Adrenal gland (tissue), 5 donors: ENCODE data around the gene TMEM151A.
"Not testable (repeated sequence)": the region's sequence is repeated elsewhere in the genome, so short reads cannot be mapped to it uniquely, and the experiment has no call there.

Experiments used
- POLR2A ChIP-seq, 2 donors: fragments of 450-650 bp; IDR thresholded peaks; one replicate each; pipeline ENCODE4 v1.6.1; 2017; ENCODE audit warnings: antibody characterized with exemption in 2 of 2, mild to moderate bottlenecking in 2 of 2, moderate library complexity in 1 of 2
- TF ChIP-seq, protein P1 (sequence below), 6 experiments: fragments of 450-650 bp in 4 of 6; fragments of 200-600 bp in 2 of 6; sonication (generic) in 1 of 6; IDR thresholded peaks; 1 replicate in 5 of 6; 2 replicates in 1 of 6; pipeline versions ENCODE4 v1.5.1 to v1.8.0; 2016 to 2021; ENCODE audit warnings: antibody characterized with exemption in 6 of 6, mild to moderate bottlenecking in 2 of 6, moderate library complexity in 1 of 6
- donor health status: DM: no; HTN: no; CAD: no.

DNA sequence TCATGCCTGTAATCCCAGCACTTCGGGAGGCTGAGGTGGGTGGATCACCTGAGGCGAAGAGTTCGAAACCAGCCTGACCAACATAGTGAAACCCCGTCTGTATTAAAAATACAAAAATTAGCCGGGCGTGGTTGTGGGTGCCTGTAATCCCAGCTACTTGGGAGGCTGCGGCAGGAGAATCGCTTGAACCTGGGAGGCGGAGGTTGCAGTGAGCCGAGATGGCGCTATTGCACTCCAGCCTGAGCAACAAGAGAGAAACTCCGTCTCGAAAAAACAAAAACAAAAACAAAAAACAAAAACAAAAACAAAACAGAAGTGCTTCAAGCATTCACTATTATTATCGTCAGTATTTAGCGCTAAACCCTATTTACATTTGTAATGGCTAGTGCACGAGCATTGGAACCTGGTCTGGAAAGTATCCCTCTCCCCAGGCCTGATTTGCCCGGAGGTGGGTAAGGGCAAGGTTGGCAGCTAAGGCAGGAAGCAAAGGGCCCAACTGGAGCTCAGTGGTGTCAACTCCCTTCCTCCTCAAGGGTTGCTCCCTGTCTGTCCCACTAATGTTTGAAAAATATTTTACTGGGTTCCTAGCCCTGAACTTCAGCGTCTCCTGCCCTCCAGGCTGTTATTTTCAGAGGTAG, 19.2 kb downstream of the TMEM151A start:
- TF ChIP-seq, protein P1, sequence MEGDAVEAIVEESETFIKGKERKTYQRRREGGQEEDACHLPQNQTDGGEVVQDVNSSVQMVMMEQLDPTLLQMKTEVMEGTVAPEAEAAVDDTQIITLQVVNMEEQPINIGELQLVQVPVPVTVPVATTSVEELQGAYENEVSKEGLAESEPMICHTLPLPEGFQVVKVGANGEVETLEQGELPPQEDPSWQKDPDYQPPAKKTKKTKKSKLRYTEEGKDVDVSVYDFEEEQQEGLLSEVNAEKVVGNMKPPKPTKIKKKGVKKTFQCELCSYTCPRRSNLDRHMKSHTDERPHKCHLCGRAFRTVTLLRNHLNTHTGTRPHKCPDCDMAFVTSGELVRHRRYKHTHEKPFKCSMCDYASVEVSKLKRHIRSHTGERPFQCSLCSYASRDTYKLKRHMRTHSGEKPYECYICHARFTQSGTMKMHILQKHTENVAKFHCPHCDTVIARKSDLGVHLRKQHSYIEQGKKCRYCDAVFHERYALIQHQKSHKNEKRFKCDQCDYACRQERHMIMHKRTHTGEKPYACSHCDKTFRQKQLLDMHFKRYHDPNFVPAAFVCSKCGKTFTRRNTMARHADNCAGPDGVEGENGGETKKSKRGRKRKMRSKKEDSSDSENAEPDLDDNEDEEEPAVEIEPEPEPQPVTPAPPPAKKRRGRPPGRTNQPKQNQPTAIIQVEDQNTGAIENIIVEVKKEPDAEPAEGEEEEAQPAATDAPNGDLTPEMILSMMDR (IDR thresholded peaks at IDR 0.05), result not testable (repeated sequence)
- not testable (repeated sequence) for TF ChIP-seq POLR2A (IDR thresholded peaks at IDR 0.05)
